HG02610 (cell line): ENCODE results near the gene GIN1.

Experiments used
- ATAC-seq: cut with Tn5 transposase; IDR thresholded peaks from one replicate; pipeline ENCODE4 v1.9.1; 2021; ENCODE audit warnings: mild to moderate bottlenecking, moderate library complexity; ENCODE audit not compliant: unreplicated experiment

The GIN1 gene

DNA sequence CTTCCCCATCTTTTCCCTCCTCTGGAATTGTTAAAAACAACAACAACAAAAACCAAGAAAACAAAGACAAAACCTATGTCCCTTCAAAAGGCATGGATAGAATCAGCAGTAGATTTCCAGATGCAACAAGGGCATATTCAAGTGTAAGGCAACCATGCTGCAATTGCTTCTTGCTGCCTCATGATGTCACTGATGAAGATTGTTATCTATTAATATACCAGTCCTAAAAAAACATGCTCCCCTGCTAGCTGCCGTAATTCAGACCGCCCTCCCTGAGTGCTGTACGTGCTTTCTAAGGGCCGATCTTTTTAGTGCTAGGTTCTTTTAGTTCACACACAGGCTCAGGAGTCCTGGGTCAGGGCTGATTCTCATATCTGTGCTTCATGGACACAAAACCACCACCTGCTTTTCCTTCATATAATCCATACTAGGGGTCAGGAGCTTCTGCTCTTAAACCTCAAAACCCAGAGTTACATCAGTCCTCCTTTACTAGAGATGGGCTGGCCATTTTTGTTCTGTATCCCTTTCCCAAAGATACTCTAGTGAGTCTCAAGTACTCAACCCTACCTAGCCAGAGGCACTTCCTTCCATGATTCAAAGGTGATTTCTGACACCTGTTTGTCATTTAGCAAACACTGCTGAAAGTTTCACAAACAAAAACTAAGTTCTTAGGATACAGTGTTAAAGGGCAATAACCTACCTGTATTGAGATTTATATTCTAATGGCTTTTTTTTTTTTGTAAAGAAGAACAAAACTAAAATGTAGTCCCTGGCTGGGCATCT is 82.1 kb downstream of the GIN1 start:
- ATAC-seq = no peak

DNA sequence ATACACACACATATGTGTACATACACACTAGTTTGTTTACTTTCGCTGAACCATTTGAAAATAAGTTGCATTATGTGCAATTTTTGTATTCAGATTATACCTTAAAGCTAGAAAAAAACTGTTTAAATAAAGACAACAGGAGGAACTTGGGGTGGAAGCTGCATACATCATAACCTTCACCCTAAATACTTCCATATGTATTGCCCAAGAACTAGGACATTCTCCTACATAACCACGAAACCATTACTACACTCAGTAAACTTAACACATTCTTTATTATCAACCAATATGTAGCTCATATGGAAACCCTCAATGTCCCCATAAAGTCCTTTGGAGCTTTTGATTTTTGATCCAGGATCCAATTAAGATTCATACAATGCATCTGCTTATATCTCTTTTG is 83.3 kb downstream of the GIN1 start:
- ATAC-seq = no peak
